Fibroblast of the aortic adventitia (primary cell): Measurements from ENCODE around the gene LRBA. TPM values are rescaled to one million over a fixed set of nuclear protein-coding genes. Genes with fewer than 3 reads are reported as not detected.

Experiments
- DNase-seq: peaks from one replicate; pipeline ENCODE4 v3.0.0-alpha.2; 2010; ENCODE audit warnings: low read depth
- H3K4me3 ChIP-seq: 2 replicates; pipeline ENCODE4 v1.5.1; 2011; ENCODE audit warnings: low read depth, mild to moderate bottlenecking, control low read depth, low read length, moderate library complexity
- total RNA-seq: library from RNA; depleted of rRNA; stranded (reverse); fragments of >200 nt; gene quantifications from 2 replicates; pipeline ENCODE4 v1.2.3, GENCODE V29; 2012; ENCODE audit warnings: low replicate concordance
- TF ChIP-seq, protein P1 (sequence below): IDR thresholded peaks from 2 replicates; pipeline ENCODE4 v1.5.1; 2011; ENCODE audit warnings: mild to moderate bottlenecking, low read length, control low read depth, inconsistent platforms; ENCODE audit not compliant: insufficient read depth

LRBA gene
- total RNA-seq, 1 donor, result 45.8 TPM

DNA sequence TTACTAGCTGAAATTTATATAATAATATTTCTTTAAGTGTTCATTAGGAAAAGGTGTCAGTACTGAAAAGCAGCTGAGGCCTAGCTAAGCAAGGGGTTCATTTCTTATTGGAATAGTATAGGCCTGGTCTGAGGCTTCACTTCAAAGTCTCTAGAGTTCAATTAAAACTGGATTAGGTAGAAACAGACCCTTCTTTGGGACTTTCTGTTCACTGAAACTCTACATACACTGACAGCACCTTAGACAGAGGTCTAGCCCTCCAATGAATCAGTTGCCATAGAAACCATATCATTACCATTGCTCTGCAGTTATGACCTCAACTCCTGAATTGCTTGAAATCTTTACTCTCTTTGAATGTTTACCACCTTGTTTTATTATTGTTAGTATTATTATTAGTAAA, 519.5 kb downstream of the LRBA start:
- DNase-seq, result no peak
- H3K4me3 ChIP-seq, result no peak overlapping the region
- TF ChIP-seq, protein P1, sequence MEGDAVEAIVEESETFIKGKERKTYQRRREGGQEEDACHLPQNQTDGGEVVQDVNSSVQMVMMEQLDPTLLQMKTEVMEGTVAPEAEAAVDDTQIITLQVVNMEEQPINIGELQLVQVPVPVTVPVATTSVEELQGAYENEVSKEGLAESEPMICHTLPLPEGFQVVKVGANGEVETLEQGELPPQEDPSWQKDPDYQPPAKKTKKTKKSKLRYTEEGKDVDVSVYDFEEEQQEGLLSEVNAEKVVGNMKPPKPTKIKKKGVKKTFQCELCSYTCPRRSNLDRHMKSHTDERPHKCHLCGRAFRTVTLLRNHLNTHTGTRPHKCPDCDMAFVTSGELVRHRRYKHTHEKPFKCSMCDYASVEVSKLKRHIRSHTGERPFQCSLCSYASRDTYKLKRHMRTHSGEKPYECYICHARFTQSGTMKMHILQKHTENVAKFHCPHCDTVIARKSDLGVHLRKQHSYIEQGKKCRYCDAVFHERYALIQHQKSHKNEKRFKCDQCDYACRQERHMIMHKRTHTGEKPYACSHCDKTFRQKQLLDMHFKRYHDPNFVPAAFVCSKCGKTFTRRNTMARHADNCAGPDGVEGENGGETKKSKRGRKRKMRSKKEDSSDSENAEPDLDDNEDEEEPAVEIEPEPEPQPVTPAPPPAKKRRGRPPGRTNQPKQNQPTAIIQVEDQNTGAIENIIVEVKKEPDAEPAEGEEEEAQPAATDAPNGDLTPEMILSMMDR, result no peak

DNA sequence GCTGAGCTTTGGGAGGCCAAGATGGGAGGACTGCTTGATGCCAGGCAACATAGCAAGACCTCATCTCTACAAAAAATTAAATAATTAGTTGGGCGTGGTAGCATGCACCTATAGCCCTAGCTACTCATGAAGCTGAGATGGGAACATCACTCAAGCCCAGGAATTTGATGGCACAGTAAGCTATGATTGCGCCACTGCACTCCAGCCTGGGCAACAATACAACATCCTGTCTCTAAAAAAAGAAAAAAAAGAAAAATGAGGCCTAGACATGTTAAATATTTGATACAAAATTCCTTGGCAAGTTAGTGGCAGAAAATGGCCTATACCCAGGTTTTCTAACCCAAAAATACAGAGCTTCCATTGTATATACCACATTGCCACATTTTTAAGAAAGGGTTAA, 521.2 kb downstream of the LRBA start:
- peak; percentile 77 for DNase-seq
- H3K4me3 ChIP-seq, result no peak overlapping the region
- TF ChIP-seq, protein P1, result no peak

DNA sequence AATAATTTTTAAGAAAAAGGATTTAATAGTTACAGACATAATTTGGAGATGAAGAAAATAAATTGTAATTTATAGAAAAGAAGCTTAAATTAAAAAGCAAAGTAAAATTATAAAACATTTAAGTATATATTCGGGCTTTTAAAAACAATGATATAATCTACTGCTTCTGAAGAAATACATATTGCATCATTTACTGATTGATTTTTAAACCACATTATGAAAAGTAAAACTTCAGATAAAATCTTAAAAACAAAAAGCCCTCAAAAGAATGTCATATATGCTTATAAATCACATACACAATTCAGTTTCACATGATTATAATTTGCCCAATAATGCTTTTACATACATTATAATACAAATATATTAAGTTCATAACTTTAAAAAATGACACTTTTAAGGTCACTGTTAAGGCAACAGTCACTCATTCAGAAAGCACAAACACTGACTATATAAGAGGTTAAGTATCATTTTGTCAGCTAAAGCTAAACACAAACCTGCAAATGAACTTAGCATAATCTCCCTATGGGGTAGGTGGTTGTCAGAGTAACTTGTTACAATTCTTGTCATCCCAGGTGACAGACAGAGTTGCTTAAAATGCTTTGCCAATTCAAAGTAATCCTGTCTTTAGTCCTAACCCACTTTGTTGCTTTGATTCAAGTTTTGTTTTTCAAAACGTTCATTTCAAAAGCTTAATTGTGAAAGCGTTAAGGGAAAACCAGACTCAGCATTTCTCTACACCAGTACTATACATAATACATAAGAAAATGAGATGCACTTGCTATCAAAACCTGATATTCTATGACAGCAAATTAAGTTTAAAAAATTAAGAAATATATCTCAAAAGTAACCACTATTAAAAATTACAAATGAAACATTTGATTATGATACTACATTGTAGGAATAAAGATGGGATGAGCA, 523.7 kb downstream of the LRBA start:
- TF ChIP-seq, protein P1, result no peak
- H3K4me3 ChIP-seq, result no peak overlapping the region
- no peak for DNase-seq

DNA sequence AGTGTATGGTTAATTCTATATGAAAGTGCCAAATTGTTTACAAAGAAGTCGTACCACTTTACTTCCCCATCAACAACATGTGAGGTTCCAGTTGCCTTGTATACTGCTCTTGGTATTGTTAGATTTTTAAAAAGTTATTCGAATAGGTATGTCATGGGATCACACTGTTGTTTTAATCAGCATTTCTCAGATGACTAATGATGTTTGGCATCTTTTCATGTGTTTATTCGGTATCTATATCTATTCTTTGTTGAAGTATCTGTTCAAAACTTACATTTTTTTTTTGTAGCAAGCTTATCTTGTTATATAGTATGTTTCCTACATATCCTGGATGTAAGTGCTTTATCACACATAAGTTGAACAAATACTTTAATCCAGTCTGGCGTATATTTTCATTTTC, 532.5 kb downstream of the LRBA start:
- TF ChIP-seq, protein P1, result no peak
- no peak overlapping the region for H3K4me3 ChIP-seq
- DNase-seq, result no peak

DNA sequence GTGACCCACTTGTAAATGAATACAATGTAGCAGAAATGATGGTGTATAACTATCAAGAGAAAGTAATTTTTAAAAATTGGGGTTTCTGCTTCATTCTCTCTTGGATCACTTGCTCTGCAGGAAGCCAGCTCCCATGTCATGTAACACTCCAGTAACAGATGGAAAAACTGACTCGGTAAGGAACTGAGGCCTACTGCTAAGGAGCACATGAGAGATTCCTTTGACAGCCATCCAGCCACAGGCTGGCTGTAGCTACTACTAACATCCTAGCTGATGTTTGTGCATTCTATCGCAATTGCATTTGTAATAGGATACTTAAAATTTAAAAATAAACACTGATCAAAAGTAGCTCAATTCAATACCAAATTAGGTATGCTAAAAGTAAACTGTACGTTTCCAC, 535.4 kb downstream of the LRBA start:
- DNase-seq, result no peak
- no peak overlapping the region for H3K4me3 ChIP-seq
- TF ChIP-seq, protein P1, result no peak

DNA sequence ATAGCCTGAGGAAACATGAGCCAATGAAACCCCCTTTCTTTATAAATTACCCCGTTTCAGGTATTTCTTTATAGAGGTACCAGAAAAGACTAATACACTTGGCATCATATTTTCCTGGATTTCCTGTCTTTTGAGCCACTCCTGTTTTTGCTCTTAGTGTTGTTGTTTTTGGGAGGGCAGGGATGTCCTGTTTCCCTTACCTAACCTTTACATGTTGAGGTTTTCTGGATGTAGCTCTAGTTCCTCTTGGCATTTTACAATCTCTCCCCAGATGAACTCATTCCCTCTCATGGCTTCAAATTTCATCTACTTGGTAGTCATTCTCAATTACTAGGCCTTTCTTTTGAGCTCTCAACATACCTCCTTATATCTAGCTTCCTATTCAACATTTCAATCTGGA, 537.2 kb downstream of the LRBA start:
- TF ChIP-seq, protein P1, result no peak
- no peak for DNase-seq
- no peak overlapping the region for H3K4me3 ChIP-seq
